SK-N-MC (cell line): ENCODE results near the gene TAF4.

Experiments
- EZH2 ChIP-seq: fragments of 200-600 bp; sonication (generic); IDR thresholded peaks from one replicate; pipeline ENCODE4 v1.6.1; 2017; ENCODE audit warnings: antibody characterized with exemption
- POLR2AphosphoS5 ChIP-seq: IDR thresholded peaks from 2 replicates; pipeline ENCODE4 v1.6.1; 2012; ENCODE audit warnings: mild to moderate bottlenecking, low read depth, low read length, borderline replicate concordance

- TF ChIP-seq POLR2AphosphoS5 (no peak), EZH2 (no peak)
Measured at GRCh38 chr20:61966492-61967244, 99.0 kb downstream of the TAF4 start.
